HL-60/S4 treated with phorbol 12-myristate 13-acetate at 8.2 ng/mL for 4 days and 3 days (cell line): Measurements from ENCODE around the gene ALKBH5.

ENCODE experiments used
- in situ Hi-C: fragments of 300-500 bp; cut with MboI; formaldehyde crosslinking; loops from 2 replicates; pipeline ENCODE4 v1.15.0; 2022; ENCODE audit warnings: low sequenced_read_pairs

Gene ALKBH5

GRCh38 chr17:18257268-18257981 is 73.8 kb downstream of the ALKBH5 start:
- in situ Hi-C loops, result no loop called here

GRCh38 chr17:18257982-18258355 is 74.3 kb downstream of the ALKBH5 start:
- in situ Hi-C loops, result no loop called here

- in situ Hi-C loops, result no loop called here
Measured at GRCh38 chr17:18258356-18259038, 74.9 kb downstream of the ALKBH5 start, which contains the start of gene FLII. Gene FLII, minus strand, starts transcription at chr17:18258738. Its CDS starts 48 bp downstream, at chr17:18258690.
